GM23338 (cell line): ENCODE data around the gene UVRAG. TPM values are rescaled to one million over a fixed set of nuclear protein-coding genes. Genes with fewer than 3 reads are reported as not detected.

Experiments used
- ATAC-seq: fragments of 200-7000 bp; cut with Tn5 transposase; 3 replicates; pipeline ENCODE4 v1.9.1; 2020
- DNase-seq: peaks from one replicate; pipeline ENCODE4 v3.0.0-alpha.2; 2015; ENCODE audit warnings: low spot score
- H2AFZ ChIP-seq: fragments of 200-600 bp; sonication (generic); 2 replicates; pipeline ENCODE4 v1.8.0; 2016; ENCODE audit warnings: antibody characterized with exemption, mild to moderate bottlenecking, moderate library complexity
- H3F3A ChIP-seq: fragments of 200-600 bp; sonication (generic); replicated peaks from 2 replicates; pipeline ENCODE4 v1.8.0; 2017; ENCODE audit warnings: antibody characterized with exemption, mixed run types, low read depth
- H3K27ac ChIP-seq: fragments of 200-600 bp; sonication (generic); 2 replicates; pipeline ENCODE4 v1.6.1; 2016; ENCODE audit warnings: low read depth
- H3K27me3 ChIP-seq: fragments of 200-600 bp; sonication (generic); 2 replicates; pipeline ENCODE4 v1.8.0; 2016; ENCODE audit warnings: mild to moderate bottlenecking, mixed run types, moderate library complexity; ENCODE audit not compliant: insufficient read depth
- H3K36me3 ChIP-seq: fragments of 200-600 bp; sonication (generic); 2 replicates; pipeline ENCODE4 v1.8.0; 2016; ENCODE audit warnings: mild to moderate bottlenecking; ENCODE audit not compliant: insufficient read depth
- H3K4me1 ChIP-seq: fragments of 200-600 bp; sonication (generic); 2 replicates; pipeline ENCODE4 v1.8.0; 2016; ENCODE audit warnings: mild to moderate bottlenecking, moderate library complexity; ENCODE audit not compliant: insufficient read depth
- H3K4me2 ChIP-seq: fragments of 200-600 bp; sonication (generic); 2 replicates; pipeline ENCODE4 v1.7.1; 2017; ENCODE audit warnings: mixed run types
- H3K4me3 ChIP-seq: fragments of 200-600 bp; sonication (generic); 2 replicates; pipeline ENCODE4 v1.6.1; 2016; ENCODE audit warnings: mixed run types
- H3K79me2 ChIP-seq: fragments of 200-600 bp; sonication (generic); replicated peaks from 2 replicates; pipeline ENCODE4 v1.8.0; 2017; ENCODE audit warnings: mild to moderate bottlenecking; ENCODE audit not compliant: insufficient read depth
- H3K9me2 ChIP-seq: fragments of 200-600 bp; sonication (generic); 2 replicates; pipeline ENCODE4 v1.8.0; 2017; ENCODE audit not compliant: insufficient read depth
- H4K20me1 ChIP-seq: fragments of 200-600 bp; sonication (generic); replicated peaks from 2 replicates; pipeline ENCODE4 v1.8.0; 2017; ENCODE audit warnings: mild to moderate bottlenecking; ENCODE audit not compliant: insufficient read depth
- H3K27ac Mint-ChIP-seq: 2 replicates; pipeline ENCODE4 v1.8.0; 2020; ENCODE audit warnings: inconsistent platforms, mild to moderate bottlenecking, moderate library complexity, mixed read lengths
- H3K27me3 Mint-ChIP-seq: 3 replicates; pipeline ENCODE4 v1.8.0; 2022; ENCODE audit warnings: low read depth, mild to moderate bottlenecking, moderate library complexity, mixed read lengths, inconsistent platforms; ENCODE audit not compliant: insufficient read depth, poor library complexity
- H3K36me3 Mint-ChIP-seq: 3 replicates; pipeline ENCODE4 v1.8.0; 2021; ENCODE audit warnings: low read depth, mild to moderate bottlenecking, inconsistent platforms, moderate library complexity, mixed read lengths
- H3K4me1 Mint-ChIP-seq: 3 replicates; pipeline ENCODE4 v1.8.0; 2020; ENCODE audit warnings: mild to moderate bottlenecking, inconsistent platforms, mixed read lengths
- H3K4me3 Mint-ChIP-seq: 3 replicates; pipeline ENCODE4 v1.8.0; 2021; ENCODE audit warnings: moderate library complexity, mild to moderate bottlenecking, inconsistent platforms, mixed read lengths
- H3K9me3 Mint-ChIP-seq: 3 replicates; pipeline ENCODE4 v1.8.0; 2020; ENCODE audit warnings: moderate library complexity, mild to moderate bottlenecking, inconsistent platforms, mixed read lengths
- CTCF ChIP-seq, 2 experiments: fragments of 200-600 bp in 1 of 2; sonication (generic) in 1 of 2; conservative IDR thresholded peaks; 2 replicates each; pipeline versions ENCODE4 v1.5.1 to v1.6.1; 2016 to 2017; ENCODE audit warnings: antibody characterized with exemption in 2 of 2, low read depth in 2 of 2, mild to moderate bottlenecking in 2 of 2, moderate library complexity in 1 of 2
- ETS1 ChIP-seq: IDR thresholded peaks from 2 replicates; pipeline ENCODE4 v1.6.1; 2016; ENCODE audit warnings: antibody characterized with exemption
- EZH2phosphoT487 ChIP-seq: fragments of 200-600 bp; sonication (generic); IDR thresholded peaks from one replicate; pipeline ENCODE4 v1.8.1; 2018; ENCODE audit warnings: antibody characterized with exemption; ENCODE audit not compliant: unreplicated experiment
- JUNB ChIP-seq: IDR thresholded peaks from one replicate; pipeline ENCODE4 v1.6.1; 2016; ENCODE audit warnings: antibody characterized with exemption; ENCODE audit not compliant: unreplicated experiment
- NANOG ChIP-seq: IDR thresholded peaks from 2 replicates; pipeline ENCODE4 v1.6.1; 2016; ENCODE audit warnings: antibody characterized with exemption, borderline replicate concordance
- POLR2AphosphoS5 ChIP-seq: IDR thresholded peaks from 2 replicates; pipeline ENCODE4 v1.6.1; 2016; ENCODE audit warnings: antibody characterized with exemption, low read depth
- REST ChIP-seq: IDR thresholded peaks from one replicate; pipeline ENCODE4 v1.6.1; 2018; ENCODE audit warnings: antibody characterized with exemption; ENCODE audit not compliant: unreplicated experiment
- STAT1 ChIP-seq: IDR thresholded peaks from one replicate; pipeline ENCODE4 v1.6.1; 2016; ENCODE audit warnings: antibody characterized with exemption; ENCODE audit not compliant: unreplicated experiment
- ZNF114 ChIP-seq: fragments of 250-450 bp; sonication (Bioruptor Pico); IDR thresholded peaks from 2 replicates; pipeline ENCODE4 v1.5.0; 2020; ENCODE audit warnings: mild to moderate bottlenecking, moderate library complexity
- ZNF331 ChIP-seq: fragments of 250-450 bp; sonication (Bioruptor Pico); IDR thresholded peaks from 2 replicates; pipeline ENCODE4 v1.5.0; 2020; ENCODE audit warnings: low read depth, mild to moderate bottlenecking, moderate library complexity
- ZNF462 ChIP-seq: fragments of 250-450 bp; sonication (Bioruptor Pico); IDR thresholded peaks from 2 replicates; pipeline ENCODE4 v1.5.0; 2020; ENCODE audit warnings: mild to moderate bottlenecking, moderate library complexity
- polyA plus RNA-seq: library from polyadenylated mRNA; unstranded; fragments of >200 nt; fragmentation: Nextera tagmentation; extraction: Ambion mirVana; gene quantifications from 2 replicates; pipeline ENCODE4 v1.2.1, GENCODE V29; 2016
- total RNA-seq: library from RNA; depleted of rRNA; stranded (reverse); fragments of >200 nt; shearing (Covaris generic); gene quantifications from 2 replicates; pipeline ENCODE4 v1.2.3, GENCODE V29; 2014

Gene UVRAG
- total and polyA plus RNA-seq, 2 experiments from 2014 or later, result 15.3 to 17.4 TPM

- H3K27me3 ChIP-seq, result no peaks in the 10 kb centered on the region
- H3K4me1 ChIP-seq, result peaks cover 12% of the 10 kb centered on the region; the same call in 1 of the 2 replicates
- H2AFZ ChIP-seq, result no peak overlapping the region
- no peaks in the 10 kb centered on the region for H3K79me2 ChIP-seq
- Mint-ChIP-seq H3K36me3 (no peaks in the 10 kb centered on the region), H3K4me3 (no peak overlapping the region), H3K9me3 (no peaks in the 10 kb centered on the region), H3K27me3 (peaks cover 8% of the 10 kb centered on the region), H3K4me1 (peaks cover 14% of the 10 kb centered on the region), H3K27ac (no peak overlapping the region)
- H3F3A ChIP-seq, result no peaks in the 10 kb centered on the region
- H3K4me2 ChIP-seq, result no peak overlapping the region
- no peaks in the 10 kb centered on the region; the same call in 1 of the 2 replicates for H4K20me1 ChIP-seq
- ATAC-seq (no peak), DNase-seq (no peak)
- no peak for TF ChIP-seq EZH2phosphoT487
- TF ChIP-seq JUNB, result no peak
- TF ChIP-seq ZNF114 (CRISPR knock-in tag), result no peak
- TF ChIP-seq POLR2AphosphoS5, result no peak
- no peak for TF ChIP-seq ETS1
- TF ChIP-seq CTCF (conservative IDR thresholded peaks at IDR 0.05; ENCODE audit: low read depth in 2 of 2), result no peak
- TF ChIP-seq ZNF331 (CRISPR knock-in tag), result no peak
- no peak for TF ChIP-seq REST
- TF ChIP-seq NANOG, result no peak
- no peak for TF ChIP-seq STAT1
- H3K27ac ChIP-seq, result no peak overlapping the region
- H3K9me2 ChIP-seq, result no peaks in the 10 kb centered on the region
- no peak overlapping the region for H3K4me3 ChIP-seq
- no peaks in the 10 kb centered on the region for H3K36me3 ChIP-seq
Observed at GRCh38 chr11:75778962-75779361, 36.0 kb upstream of the UVRAG start.

GRCh38 chr11:75779960-75780359 lies 35.0 kb upstream of the UVRAG start:
- Histone ChIP-seq H3K36me3 (no peaks in the 10 kb centered on the region), H3K4me2 (no peak overlapping the region), H3K4me3 (no peak overlapping the region), H3K27ac (no peak overlapping the region), H3K9me2 (no peaks in the 10 kb centered on the region), H3K79me2 (no peaks in the 10 kb centered on the region), H4K20me1 (no peaks in the 10 kb centered on the region; the same call in 1 of the 2 replicates), H3K27me3 (no peaks in the 10 kb centered on the region), H3K4me1 (peaks cover 7% of the 10 kb centered on the region; the same call in 1 of the 2 replicates), H2AFZ (no peak overlapping the region), H3F3A (no peaks in the 10 kb centered on the region)
- Mint-ChIP-seq H3K27ac (no peak overlapping the region), H3K36me3 (no peaks in the 10 kb centered on the region), H3K4me3 (no peak overlapping the region), H3K27me3 (peaks cover 7% of the 10 kb centered on the region), H3K4me1 (peaks cover 11% of the 10 kb centered on the region), H3K9me3 (no peaks in the 10 kb centered on the region)
- DNase-seq, result no peak
- no peak for ATAC-seq
- TF ChIP-seq ZNF462 (CRISPR knock-in tag), result no peak
